Stimulated activated CD8-positive, alpha-beta memory T cell treated with anti-CD3 and anti-CD28 coated beads, Interleukin-7, amount 100 ng/mL, for 24 hours (primary cell): ENCODE results near the gene IFNA21.
"Not testable (repeated sequence)": the region's sequence is repeated elsewhere in the genome, so short reads cannot be mapped to it uniquely, and the experiment has no call there.

Source experiments
- DNase-seq: peaks from one replicate; pipeline ENCODE4 v3.0.0-alpha.2; 2020; ENCODE audit warnings: low read depth

Gene IFNA21

GRCh38 chr9:21141427-21141882 lies 25.0 kb downstream of the IFNA21 start, which contains the start of gene IFNW1:
Gene IFNW1, minus strand, starts transcription at chr9:21141832. Its CDS starts 262 bp downstream, at chr9:21141570.
- DNase-seq: no peak

- no peak for DNase-seq
These were observed 29.4 kb downstream of the IFNA21 start for GRCh38 chr9:21137020-21137419.

- DNase-seq: no peak
These were observed 30.7 kb downstream of the IFNA21 start for GRCh38 chr9:21135736-21136135.

- DNase-seq: not testable (repeated sequence)
These were observed 38.3 kb downstream of the IFNA21 start for GRCh38 chr9:21128186-21128585.

GRCh38 chr9:21121595-21122251 lies 44.7 kb downstream of the IFNA21 start:
- no peak for DNase-seq

- DNase-seq: no peak
These were observed 45.4 kb downstream of the IFNA21 start for GRCh38 chr9:21121079-21121478.

GRCh38 chr9:21119093-21119770 lies 47.2 kb downstream of the IFNA21 start:
- DNase-seq: no peak
